ENCODE results near the gene FBXL16. TPM values are rescaled to one million over a fixed set of nuclear protein-coding genes. Genes with fewer than 3 reads are reported as not detected.

The FBXL16 gene
- total and polyA plus RNA-seq, 2 of the 13 experiments (the other 11 are each of a cell fraction or from before 2014, with no cell fraction given) = 0.22 to 2.0 TPM

- Histone ChIP-seq H3K27ac (ENCODE audit: extremely low read length, insufficient read depth, low read length) (no peak overlapping the region), H4K20me1 (ENCODE audit: insufficient read depth, low read length) (peaks cover 5% of the 10 kb centered on the region), H3K36me3 (replicated peaks in 1 of 2; ENCODE audit: control insufficient read depth in 1 of 2, insufficient read depth in 2 of 2, low read length in 2 of 2) (no peaks in the 10 kb centered on the region), H3K9ac (ENCODE audit: insufficient read depth, low read depth, low read length) (no peak overlapping the region), H3K27me3 (ENCODE audit: control insufficient read depth in 1 of 2, insufficient read depth in 2 of 2, low read length in 2 of 2) (peaks cover 5 to 43% of the 10 kb centered on the region in 2 experiments; a peak in 4 of 5 replicates), H2AFZ (ENCODE audit: low read length) (no peak overlapping the region), H3K4me2 (ENCODE audit: low read depth, low read length) (no peak overlapping the region), H3K79me2 (ENCODE audit: insufficient read depth, low read length) (peaks cover 3% of the 10 kb centered on the region), H3K4me3 (replicated peaks in 1 of 3; ENCODE audit: insufficient read depth in 1 of 3, low read depth in 2 of 3, low read length in 3 of 3) (no peak overlapping the region), H3K9me3 (ENCODE audit: low read length) (no peaks in the 10 kb centered on the region), H3K4me1 (ENCODE audit: insufficient read depth, low read length) (peaks cover 32% of the 10 kb centered on the region)
- in situ Hi-C loops (cut with HindIII; ENCODE audit: extremely low pct_ligation_motif_present, low pct_unique_long_range_greater_than_20kb) (loop anchor here (5.0 kb wide), 1 partner anchor 76 kb away; the partner anchor contains the start of genes CHTF18 and RPUSD1), intact Hi-C loops (cut with micrococcal nuclease; ENCODE audit: unreplicated experiment) (no loop called here)
- POLR2A ChIA-PET = interaction anchor here (0.6 to 1.4 kb wide), 8 partner anchors 9 to 77 kb away, joined by 3 to 9 read pairs (median 4); partner anchors contain the start of genes ANTKMT, CHTF18, CIAO3 and HAGHL
- FAIRE-seq (no peak), DNase-seq (ENCODE audit: low spot score) (no peak), ATAC-seq (peak; percentile 65)
- BruUV-seq (replicated peaks) = no TSS peak
- 9% methylated on average over 15 of the region's 25 CpGs for WGBS (ENCODE audit: low lambda C conversion rate)
- CTCF ChIA-PET (ENCODE audit: low intra/inter-chr PET ratio, low total read pairs) = interaction anchor here (0.7 to 2.3 kb wide), 5 partner anchors 22 to 76 kb away, joined by 3 to 19 read pairs (median 13); no protein-coding TSS in a partner anchor
- TF ChIP-seq ZNF768 (CRISPR knock-in tag; IDR thresholded peaks at IDR 0.05) = peak; percentile 65; the same call in 1 of the 2 replicates
- no peak for TF ChIP-seq ARID5B (CRISPR knock-in tag; IDR thresholded peaks at IDR 0.05)
- TF ChIP-seq MAZ (IDR thresholded peaks at IDR 0.05; ENCODE audit: borderline replicate concordance, low read depth, low read length) = 0 out of 2 replicates have a peak, but pooled peaks have one; percentile 36
- no peak for TF ChIP-seq MAZ (CRISPR knock-in tag; IDR thresholded peaks at IDR 0.05; ENCODE audit: low read depth)
- TF ChIP-seq MAFF (IDR thresholded peaks at IDR 0.05; ENCODE audit: low read depth, low read length) = no peak
- no peak for TF ChIP-seq ZBTB26 (CRISPR knock-in tag; IDR thresholded peaks at IDR 0.05; ENCODE audit: borderline replicate concordance)
- no peak for TF ChIP-seq SUZ12 (IDR thresholded peaks at IDR 0.05; ENCODE audit: low read depth, low read length)
- TF ChIP-seq RBFOX2 (IDR thresholded peaks at IDR 0.05; ENCODE audit: low read depth, low read length) = no peak
- peak; percentile 74 for TF ChIP-seq ZNF777 (CRISPR knock-in tag; IDR thresholded peaks at IDR 0.05)
- TF ChIP-seq NCOA5 (CRISPR knock-in tag; IDR thresholded peaks at IDR 0.05) = no peak
- TF ChIP-seq, protein P1, sequence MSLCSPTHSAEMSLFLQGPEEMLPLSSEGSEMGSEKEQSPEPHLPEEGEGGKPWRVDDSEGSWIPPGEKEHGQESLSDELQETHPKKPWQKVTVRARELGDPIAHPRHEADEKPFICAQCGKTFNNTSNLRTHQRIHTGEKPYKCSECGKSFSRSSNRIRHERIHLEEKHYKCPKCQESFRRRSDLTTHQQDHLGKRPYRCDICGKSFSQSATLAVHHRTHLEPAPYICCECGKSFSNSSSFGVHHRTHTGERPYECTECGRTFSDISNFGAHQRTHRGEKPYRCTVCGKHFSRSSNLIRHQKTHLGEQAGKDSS (CRISPR knock-in tag; IDR thresholded peaks at IDR 0.05; ENCODE audit: borderline replicate concordance, low read depth) = peak; percentile 52; the same call in 1 of the 2 replicates
- TF ChIP-seq, protein P2, sequence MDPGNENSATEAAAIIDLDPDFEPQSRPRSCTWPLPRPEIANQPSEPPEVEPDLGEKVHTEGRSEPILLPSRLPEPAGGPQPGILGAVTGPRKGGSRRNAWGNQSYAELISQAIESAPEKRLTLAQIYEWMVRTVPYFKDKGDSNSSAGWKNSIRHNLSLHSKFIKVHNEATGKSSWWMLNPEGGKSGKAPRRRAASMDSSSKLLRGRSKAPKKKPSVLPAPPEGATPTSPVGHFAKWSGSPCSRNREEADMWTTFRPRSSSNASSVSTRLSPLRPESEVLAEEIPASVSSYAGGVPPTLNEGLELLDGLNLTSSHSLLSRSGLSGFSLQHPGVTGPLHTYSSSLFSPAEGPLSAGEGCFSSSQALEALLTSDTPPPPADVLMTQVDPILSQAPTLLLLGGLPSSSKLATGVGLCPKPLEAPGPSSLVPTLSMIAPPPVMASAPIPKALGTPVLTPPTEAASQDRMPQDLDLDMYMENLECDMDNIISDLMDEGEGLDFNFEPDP (CRISPR knock-in tag; conservative IDR thresholded peaks at IDR 0.05) = no peak
- TF ChIP-seq ZNF598 (CRISPR knock-in tag; IDR thresholded peaks at IDR 0.05; ENCODE audit: borderline replicate concordance) = no peak
- TF ChIP-seq, protein P3, sequence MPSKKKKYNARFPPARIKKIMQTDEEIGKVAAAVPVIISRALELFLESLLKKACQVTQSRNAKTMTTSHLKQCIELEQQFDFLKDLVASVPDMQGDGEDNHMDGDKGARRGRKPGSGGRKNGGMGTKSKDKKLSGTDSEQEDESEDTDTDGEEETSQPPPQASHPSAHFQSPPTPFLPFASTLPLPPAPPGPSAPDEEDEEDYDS (CRISPR knock-in tag; IDR thresholded peaks at IDR 0.05) = no peak
- 0 out of 2 replicates have a peak, but pooled peaks have one; percentile 24 for TF ChIP-seq PITX1 (CRISPR knock-in tag; IDR thresholded peaks at IDR 0.05)
- TF ChIP-seq ZNF546 (CRISPR knock-in tag; conservative IDR thresholded peaks at IDR 0.05) = no peak
These were observed 6.1 kb upstream of the FBXL16 start for GRCh38 chr16:711548-712320.
